DMS79 treated with DMSO at 0.1 percent for 48 hours (cell line): ENCODE results near the gene SKA3.
A peak's percentile ranks its signal among the peaks of the same experiment; 100 is the strongest.
"Not testable (repeated sequence)": the region's sequence is repeated elsewhere in the genome, so short reads cannot be mapped to it uniquely, and the experiment has no call there.

Experiments used
- DNase-seq: peaks from one replicate; lab custom pipeline; 2025; lab: John Stamatoyannopoulos, UW

Gene SKA3

DNA sequence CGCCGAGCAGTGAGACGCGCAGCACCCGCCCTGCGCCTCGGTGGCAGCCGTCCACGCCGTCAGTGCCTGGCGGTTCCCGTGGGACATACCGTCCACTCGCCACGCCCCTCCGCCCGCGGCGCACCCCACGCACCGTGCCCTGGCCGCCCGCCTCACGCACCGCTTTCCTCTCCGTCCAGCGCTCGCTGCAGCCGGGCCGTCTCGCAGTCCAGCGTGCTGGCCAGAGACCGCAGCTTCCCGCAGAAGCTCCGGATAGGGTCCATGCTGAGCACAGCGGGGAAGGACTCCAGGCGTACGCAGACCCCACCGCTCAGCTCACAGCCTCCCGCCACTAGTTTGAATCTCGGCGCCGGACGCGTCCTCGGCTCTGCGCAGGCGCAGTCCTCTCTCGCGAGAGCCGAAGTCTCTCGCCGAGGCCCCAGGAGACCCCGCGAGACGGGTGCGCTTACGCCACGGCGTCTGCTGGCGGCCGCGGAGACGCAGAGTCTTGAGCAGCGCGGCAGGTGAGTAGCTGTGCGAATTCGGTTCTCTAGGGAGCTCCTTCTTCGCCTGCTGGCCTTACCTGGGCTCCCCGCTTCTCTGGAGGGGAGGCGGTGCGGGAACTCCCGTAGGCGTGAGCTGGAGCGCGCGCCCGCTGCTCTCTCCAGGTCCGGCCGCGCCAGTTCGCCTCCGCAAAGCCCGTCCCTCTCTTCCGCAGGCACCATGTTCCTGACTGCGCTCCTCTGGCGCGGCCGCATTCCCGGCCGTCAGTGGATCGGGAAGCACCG, at the start of gene SKA3, which contains the start of gene MRPL57:
Gene SKA3 (minus strand): TSS at position 338 of the 767 bp plus-strand sequence. CDS start 75 bp downstream, at position 263.
Gene MRPL57 (plus strand): TSS at position 444 of the 767 bp plus-strand sequence. CDS start 259 bp downstream, at position 703.
- DNase-seq: peak; percentile 45

DNA sequence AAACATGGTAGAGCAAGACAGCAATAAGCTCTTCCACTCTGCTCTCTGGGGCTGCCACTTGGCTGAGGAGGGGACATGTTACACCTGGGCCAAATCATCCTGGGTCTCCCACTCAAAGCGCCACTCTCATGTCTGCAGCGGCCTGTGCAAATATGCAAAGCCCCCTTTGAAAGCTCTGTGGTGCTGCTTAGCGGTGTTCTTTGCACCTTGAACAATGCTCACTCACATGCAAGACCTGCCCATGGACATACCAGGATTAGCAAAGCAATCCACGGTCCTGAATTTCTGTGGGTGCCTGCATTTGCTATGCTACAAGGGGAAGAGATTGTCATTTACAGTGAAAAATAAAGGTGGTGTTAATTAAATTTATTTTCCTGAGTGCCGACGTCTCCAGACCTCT, 48.7 kb upstream of the SKA3 start:
- DNase-seq: peak; percentile 39

DNA sequence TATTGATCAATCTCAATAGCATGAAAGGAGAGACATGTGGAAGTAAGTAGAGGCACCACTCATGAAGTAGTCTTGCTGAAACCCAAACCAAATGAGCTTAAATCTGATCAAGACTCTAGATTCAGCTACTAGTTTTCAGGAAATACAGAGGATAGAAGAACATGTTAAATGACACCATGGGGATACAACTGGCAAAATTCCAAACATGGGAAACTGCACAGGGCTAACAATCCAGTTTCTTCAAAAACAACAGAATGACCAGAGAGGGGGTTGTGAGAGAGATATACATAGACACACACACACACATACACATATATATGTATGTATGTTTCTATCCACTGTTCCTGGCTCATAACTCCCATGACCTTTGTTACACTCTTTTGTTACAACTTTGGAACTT, 44.9 kb upstream of the SKA3 start:
- no peak for DNase-seq

DNA sequence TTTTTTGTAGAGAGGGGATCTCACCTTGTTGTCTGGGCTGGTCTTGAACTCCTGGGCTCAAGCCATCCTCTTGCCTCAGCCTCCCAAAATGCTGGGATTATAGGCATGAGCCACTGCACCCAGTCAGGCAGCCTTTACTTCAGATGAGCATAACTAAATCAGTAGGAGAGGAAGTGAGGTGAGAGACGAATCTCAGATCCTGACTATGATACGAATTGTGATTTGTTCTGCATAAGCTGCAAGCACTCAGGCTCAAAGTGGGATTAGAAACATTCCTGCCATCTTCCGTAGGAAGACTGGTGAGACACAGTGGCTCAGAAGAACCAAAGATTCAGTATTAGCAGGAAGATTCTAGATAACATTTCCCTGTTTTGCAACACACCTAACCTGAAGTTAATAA, 43.4 kb upstream of the SKA3 start:
- not testable (repeated sequence) for DNase-seq

DNA sequence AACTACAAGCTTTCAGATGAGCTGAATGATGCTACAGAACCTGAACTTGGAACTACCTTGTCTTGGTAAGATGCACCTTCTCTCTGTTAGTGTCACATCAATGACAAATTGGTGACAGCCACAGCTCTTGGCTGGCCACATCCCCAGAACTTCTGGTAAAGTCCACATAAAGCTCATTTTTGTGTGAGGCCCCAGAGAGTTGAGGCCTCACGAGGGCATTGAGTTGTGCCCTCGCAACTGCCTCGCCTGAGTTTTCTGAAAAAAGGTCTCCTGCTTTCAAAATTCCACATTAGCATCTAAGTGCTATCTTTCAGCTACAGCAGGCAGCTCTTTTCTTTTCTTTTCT, 42.7 kb upstream of the SKA3 start:
- no peak for DNase-seq

DNA sequence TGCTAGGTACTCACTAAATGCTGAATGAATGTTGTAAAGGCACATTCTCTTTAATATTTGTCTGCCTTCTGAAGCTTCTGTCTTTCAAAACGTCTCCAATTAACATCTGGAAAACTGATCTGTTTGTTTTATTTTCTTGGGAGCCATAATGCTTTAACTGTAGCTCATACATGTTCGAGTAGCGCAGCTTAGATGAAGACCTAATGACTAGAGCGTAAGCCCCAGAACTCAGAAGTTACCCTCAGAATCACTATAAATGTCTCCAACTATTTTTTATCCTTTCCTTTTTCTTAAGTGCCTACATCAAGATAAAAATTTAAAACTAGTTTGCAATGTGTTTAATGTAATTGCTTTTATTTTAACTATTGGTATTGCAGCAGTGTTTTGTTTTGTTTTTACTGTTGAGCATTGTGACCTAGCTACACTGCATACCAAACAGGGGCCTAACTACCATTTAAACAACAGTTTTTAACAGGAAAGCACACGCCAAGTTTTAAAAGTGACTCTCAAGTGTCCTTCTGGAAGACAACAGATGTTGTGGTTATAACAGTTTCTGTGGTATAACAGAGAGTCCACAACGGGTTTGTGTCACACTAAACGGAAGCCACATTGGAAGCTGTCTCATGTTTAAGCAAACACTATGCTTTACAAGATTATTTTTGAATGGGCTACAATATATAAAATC, 42.1 kb upstream of the SKA3 start:
- DNase-seq: peak; percentile 14

DNA sequence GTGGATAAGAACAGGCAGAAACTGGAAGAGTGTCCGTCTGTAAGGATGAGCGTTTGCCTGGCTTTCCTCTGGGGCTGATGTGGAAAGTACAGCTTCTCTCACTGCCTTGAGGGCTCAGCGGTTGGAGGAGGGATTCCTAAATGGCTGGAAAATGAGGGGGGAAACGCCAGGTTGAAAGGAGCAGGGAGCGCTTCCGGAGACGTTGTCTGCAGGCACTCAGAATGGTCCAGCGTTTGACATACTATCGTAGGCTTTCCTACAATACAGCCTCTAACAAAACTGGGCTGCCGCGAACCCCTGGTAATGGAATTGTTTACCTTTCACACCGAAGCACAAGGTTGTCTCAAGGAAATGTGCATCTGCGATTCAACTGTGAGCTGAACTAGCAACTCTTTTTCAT, 40.0 kb upstream of the SKA3 start:
- DNase-seq: no peak

DNA sequence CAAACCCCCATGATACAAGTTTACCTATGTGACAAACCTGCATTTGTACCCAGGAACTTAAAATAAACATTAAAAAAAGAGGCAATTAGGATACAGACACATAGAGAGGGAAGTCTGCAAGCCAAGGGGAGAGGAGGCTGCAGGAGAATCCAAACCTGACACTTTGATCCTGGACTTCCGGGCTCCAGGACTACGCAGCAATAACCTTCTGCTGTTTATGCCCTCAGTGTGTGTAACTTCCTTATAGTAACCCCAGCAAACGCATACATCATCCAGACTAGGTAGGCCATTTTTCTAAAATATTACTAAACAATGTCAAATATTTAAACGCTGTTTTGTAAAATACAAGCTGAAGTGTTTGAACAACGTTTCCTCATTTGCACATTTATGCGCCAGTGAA, 39.1 kb upstream of the SKA3 start:
- DNase-seq: not testable (repeated sequence)

DNA sequence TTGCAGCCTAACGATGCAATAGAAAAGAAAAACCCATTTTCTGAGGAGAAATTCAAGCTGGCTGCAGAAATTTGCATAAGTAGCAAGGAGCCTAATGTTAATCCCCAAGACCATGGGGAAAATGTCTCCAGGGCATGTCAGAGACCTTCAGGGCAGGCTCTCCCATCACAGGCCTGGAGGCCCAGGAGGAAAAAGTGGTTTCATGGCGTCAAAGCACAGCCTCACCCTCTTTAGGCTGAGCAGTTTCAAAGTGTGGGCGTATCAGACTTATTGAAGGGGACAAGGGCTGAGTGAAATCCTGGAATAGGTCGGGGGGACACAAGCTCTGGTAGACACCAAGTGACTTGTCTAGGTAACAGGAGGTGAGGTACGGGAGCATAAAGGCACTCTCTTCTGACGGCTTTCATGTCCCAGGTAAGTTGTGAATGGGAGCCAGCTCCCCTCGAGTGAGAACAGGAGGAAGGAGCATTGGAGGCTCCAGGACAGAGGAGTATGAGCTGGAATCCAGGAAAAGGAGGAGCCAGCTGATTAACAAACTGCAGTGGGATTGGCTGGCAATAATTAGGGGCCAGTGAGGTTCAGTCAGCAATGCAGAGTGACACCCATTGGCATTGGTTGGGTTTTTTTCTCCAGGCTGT, 35.9 kb upstream of the SKA3 start:
- no peak for DNase-seq

DNA sequence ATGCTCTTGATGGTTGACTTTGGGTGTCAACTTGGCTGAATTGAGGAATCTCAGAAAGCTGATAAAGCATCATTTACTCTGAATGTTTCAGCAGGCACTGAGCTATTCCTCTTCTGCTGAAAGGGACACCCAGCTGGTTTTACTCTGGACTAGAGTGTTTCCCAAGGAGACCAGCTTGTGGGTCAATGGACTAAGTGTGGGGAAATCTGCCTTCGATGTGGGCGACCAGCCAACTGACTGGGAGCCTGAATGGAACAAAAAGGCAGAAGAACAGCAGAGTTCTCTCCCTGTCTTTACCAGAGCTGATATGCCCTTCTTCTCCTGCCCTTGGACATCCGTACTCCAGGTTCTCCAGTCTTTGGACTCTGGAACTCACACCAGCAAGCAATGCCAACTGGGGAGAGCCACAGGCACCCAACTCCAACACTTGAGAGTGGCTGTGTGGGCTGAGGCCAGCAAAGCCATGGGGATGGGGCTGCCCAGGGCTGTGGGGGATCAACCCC, 32.4 kb upstream of the SKA3 start:
- DNase-seq: no peak

DNA sequence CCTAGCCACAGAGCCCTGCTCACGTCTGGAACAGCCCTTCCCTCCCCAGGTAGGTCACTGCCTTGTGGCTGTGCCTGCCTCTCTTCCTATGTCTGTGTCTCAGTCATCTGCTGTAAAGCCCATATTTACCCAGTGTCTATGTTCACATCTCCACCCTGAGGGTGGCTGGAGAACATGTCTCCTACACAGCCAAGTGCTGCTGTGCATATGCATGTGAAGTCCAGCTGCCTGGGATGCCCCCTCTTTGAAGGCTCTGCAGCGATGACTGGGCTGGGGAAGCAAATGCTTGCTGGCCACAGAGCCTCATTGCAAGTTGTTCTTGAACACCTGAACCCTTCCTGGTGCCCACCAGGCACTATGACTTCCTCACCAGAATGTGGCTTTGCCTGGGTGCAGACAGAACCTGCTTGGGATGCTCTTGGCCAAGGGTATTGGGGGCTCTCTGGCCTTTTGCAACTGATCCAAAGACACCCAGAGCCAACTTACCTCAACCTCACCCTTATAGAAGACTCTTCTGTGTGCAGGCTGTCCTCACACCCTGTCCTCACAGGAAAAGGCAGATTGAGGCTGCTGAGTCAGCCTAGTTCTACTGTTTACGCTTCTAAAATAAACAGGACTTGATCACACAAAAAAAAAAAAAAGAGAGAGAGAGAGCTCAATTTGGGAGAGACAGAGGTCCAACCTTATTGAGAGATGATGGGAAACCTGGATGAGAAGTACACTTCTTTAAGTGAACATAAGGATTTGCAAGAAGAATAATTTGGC, 26.6 kb upstream of the SKA3 start:
- DNase-seq: no peak

DNA sequence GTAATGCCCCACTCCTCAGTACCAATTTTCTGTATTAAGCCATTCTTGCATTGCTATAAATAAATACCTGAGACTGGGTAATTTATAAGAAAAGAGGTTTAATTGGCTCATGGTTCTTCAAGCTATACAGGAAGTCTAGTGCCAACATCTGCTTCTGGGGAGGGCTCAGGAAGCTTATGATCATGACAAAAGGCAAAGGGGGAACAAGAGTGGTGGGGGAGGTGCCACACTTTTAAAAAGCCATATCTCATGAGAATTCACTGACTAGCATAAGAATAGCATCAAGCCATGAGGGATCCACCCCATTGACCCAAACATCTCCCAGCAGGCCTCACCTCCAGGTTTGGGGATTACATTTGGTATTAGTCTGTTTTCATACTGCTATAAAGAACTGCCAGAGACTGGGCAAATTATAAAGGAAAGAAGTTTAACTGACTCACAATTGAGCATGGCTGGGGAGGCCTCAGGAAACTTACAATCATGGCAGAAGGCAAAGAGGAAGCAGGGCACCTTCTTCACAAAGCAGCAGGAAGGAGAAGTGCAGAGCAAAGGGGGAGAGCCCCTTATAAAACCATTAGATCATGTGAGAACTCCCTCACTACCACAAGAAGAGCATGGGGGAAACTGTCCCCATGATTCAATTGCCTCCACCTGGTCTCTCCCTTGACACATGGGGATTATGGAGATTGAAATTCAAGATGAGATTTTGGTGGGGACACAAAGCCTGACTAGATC, 25.3 kb upstream of the SKA3 start:
- not testable (repeated sequence) for DNase-seq

DNA sequence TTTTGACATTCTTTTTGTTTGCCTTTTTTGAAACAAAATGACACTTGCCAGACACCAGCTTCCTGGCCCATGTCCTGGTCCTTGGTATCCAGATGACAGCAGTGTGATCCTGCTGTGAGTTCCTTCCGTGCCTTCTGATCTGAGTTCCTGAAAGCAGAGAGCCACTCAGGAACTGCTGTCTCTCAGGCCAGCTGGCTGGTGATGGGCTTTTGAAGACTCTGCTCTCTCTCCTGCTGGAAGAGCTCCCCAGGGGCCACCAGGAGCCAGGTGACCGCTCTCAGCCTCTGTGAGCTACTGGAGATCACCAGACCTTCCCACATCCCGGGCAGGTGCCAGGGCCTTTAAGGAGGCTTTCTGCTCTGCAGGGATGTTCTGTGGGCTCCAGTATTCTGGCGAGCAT, 22.0 kb upstream of the SKA3 start:
- DNase-seq: peak; percentile 44

DNA sequence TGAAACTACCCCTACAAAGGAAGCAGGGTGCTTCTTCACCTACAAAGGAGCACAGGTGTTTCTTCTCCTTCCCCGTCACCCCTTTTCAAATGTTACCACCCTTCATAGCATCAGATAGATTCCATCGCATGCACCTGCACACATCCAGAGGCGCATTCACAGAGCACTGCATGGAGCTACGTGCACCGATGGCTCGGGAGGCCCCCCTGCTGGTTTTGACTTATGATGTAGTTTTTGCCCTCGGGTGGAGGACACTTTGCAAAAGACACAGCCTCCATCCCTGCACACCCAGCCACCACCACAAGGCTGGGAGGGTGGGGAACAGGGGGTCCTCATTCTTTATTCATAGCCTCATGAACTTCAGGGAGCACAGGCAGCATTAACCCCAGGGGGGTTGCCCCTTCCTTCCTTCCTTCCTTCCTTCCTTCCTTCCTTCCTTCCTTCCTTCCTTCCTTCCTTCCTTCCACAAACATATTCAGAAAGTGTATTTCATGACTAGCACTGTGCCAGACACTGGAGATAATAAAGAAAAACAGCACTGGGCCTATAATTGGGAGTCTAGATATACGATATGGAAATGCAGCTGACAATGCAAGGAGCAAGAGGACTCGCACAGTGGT, 21.4 kb upstream of the SKA3 start:
- not testable (repeated sequence) for DNase-seq

DNA sequence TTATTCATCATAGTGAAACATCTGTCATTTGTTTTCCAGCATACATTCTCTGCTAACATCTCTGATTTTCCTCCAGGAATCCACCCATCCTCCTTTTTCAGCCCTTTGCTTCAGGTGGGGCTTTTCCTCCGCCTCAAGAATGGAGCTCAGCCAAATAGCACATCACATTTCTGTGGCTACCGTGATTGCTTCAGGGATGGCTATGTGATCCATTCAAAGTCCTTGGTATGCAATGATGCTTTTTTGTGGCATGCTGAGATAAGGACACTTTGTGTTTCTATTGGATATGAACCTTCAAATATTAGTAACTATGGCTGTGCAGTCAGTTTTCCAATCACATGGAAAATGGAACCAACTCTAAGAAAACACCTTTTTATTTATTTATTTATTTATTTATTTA, 18.4 kb upstream of the SKA3 start:
- DNase-seq: not testable (repeated sequence)

DNA sequence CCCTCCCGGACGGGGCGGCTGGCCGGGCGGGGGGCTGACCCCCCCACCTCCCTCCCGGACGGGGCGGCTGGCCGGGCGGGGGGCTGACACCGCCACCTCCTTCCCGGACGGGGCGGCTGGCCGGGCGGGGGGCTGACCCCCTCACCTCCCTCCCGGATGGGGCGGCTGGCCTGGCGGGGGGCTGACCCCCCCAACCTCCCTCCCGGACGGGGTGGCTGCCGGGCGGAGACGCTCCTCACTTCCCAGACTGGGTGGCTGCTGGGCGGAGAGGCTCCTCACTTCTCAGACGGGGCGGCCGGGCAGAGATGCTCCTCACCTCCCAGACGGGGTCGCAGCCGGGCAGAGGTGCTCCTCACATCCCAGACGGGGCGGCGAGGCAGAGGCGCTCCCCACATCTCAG, 10.1 kb upstream of the SKA3 start:
- not testable (repeated sequence) for DNase-seq

DNA sequence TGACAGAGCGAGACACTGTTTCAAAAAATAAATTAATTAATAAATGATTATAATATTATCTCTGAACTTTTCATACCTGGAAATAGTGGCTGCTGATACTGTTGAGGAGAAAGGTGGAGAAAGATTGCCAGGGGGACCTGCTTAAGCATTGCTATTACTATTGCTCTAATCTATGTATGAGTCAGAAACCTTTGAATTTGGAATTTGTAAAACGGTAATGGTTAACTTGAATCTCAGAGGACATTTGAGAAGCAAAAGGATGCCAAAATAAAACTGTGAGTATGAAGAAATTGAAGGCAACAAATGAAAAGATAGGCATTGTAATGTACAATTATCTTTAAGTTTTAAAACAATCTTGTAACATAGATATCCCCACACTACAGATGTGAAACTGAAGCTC, 5.3 kb upstream of the SKA3 start:
- DNase-seq: no peak

DNA sequence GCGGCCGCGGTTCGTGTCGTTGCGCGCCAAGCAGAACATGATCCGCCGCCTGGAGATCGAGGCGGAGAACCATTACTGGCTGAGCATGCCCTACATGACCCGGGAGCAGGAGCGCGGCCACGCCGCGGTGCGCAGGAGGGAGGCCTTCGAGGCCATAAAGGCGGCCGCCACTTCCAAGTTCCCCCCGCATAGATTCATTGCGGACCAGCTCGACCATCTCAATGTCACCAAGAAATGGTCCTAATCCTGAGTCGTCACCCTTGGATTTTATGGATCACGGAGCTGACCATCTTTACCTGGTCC, 581 bp upstream of the SKA3 start:
- no peak for DNase-seq

DNA sequence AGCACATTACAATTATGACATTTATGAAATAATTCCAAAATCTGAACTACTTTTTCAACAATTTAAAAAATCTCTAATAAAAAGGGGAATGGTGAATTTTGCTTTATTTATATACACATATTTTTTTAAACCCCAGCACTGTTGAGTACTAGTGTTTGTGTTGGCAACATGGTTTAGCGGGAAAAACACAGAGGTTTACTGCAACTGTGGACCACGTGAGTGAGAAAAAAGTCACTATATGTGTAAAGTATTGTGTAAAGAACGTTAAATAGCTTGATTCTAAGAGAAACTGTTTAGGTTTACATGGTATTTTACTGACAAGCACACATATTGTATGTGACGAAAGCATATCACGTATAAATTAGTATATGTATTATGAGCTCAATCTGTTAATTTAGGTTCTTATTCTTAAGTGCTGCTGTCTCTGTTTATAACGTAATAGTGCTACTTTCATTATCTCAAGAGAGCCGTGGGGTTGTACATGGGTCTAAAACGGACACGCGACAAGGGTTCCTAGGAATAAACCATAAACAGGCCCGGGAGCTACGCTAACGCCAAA, 617 bp downstream of the SKA3 start:
- peak; percentile 43 for DNase-seq

DNA sequence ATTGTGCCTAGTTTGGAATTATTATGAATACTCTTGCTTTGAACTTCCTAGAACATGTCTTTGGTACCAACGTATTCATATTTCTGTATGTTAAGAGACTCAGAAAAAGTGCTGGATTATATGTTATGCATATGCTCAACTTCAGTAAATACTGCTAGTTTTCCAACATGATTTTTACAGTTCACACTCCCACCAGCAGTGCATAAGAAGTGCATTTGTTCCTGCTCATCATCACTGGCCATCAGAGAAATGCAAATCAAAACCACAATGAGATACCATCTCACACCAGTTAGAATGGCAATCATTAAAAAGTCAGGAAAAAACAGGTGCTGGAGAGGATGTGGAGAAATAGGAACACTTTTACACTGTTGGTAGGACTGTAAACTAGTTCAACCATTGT, 2.6 kb downstream of the SKA3 start:
- not testable (repeated sequence) for DNase-seq

DNA sequence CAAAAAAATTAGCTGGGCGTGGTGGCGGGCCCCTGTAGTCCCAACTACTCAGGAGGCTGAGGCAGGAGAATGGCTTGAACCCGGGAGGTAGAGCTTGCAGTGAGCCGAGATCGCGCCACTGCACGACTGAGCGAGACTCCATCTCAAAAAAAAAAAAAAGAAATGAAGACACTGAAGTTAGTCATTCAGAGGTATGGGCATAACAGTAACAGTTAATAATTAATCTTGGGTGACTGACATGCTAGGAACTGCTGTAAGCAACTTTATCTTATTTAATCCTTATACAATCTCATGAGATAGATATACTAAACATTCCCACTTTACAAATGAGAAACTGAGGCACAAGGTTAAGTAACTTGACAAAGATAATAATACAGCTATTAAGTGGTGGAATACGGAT, 4.9 kb downstream of the SKA3 start:
- no peak for DNase-seq
